Breast epithelium (tissue), 4 donors: ENCODE measurements around the gene DNAH10. TPM values are rescaled to one million over a fixed set of nuclear protein-coding genes. Genes with fewer than 3 reads are reported as not detected.

ENCODE experiments used
- DNase-seq, 2 donors: peaks; one replicate each; pipeline ENCODE4 v3.0.0-alpha.2; 2019; ENCODE audit warnings: low spot score in 2 of 2
- H3K27ac ChIP-seq, 2 donors: fragments of 200-600 bp; sonication (generic) in 1 of 2; one replicate each; pipeline ENCODE4 v1.5.1; 2016 to 2019; ENCODE audit warnings: mild to moderate bottlenecking in 1 of 2
- H3K27me3 ChIP-seq, 2 donors: fragments of 200-600 bp; sonication (generic) in 1 of 2; one replicate each; pipeline versions ENCODE4 v1.5.1 to v1.6.0; 2017 to 2019; ENCODE audit warnings: control low read depth in 1 of 2, mild to moderate bottlenecking in 1 of 2
- H3K36me3 ChIP-seq: fragments of 200-600 bp; one replicate; pipeline ENCODE4 v1.5.1; 2019
- H3K4me1 ChIP-seq, 2 donors: fragments of 200-600 bp; sonication (generic); one replicate each; pipeline ENCODE4 v1.5.1; 2016 to 2019; ENCODE audit warnings: control low read depth in 1 of 2
- H3K4me3 ChIP-seq, 3 donors: fragments of 200-600 bp; sonication (generic); 1 replicate in 2 of 3; 2 replicates in 1 of 3; pipeline ENCODE4 v1.5.1; 2016 to 2019; ENCODE audit warnings: mild to moderate bottlenecking in 3 of 3, moderate library complexity in 2 of 3
- H3K9me3 ChIP-seq, 2 donors: fragments of 200-600 bp; sonication (generic) in 1 of 2; one replicate each; pipeline ENCODE4 v1.5.1; 2016 to 2019; ENCODE audit warnings: control low read depth in 1 of 2
- CTCF ChIP-seq, 3 donors: fragments of 450-650 bp; IDR thresholded peaks; one replicate each; pipeline ENCODE4 v1.5.1; 2016 to 2017; ENCODE audit warnings: antibody characterized with exemption in 3 of 3, mild to moderate bottlenecking in 3 of 3, moderate library complexity in 3 of 3
- POLR2A ChIP-seq: fragments of 450-650 bp; IDR thresholded peaks from one replicate; pipeline ENCODE4 v1.6.1; 2016; ENCODE audit warnings: antibody characterized with exemption, mild to moderate bottlenecking, moderate library complexity
- POLR2AphosphoS5 ChIP-seq, 3 donors: sonication (generic); formaldehyde crosslinking; IDR thresholded peaks; one replicate each; pipeline ENCODE4 v1.6.1; 2017; ENCODE audit warnings: antibody characterized with exemption in 3 of 3
- intact Hi-C: fragments of 100-400 bp; cut with DNase I; formaldehyde crosslinking; loops from one replicate; pipeline ENCODE4 v1.15.1; 2023; ENCODE audit warnings: low total_unique reads
- total RNA-seq, 3 donors: library from RNA; depleted of rRNA; stranded (reverse); fragments of >200 nt; gene quantifications; one replicate each; pipeline ENCODE4 v1.1.0, GENCODE V29; 2016

DNAH10 gene
- total RNA-seq, 3 donors from 2014 or later, result under 0.01 to 0.44 (median 0.33) TPM

DNA sequence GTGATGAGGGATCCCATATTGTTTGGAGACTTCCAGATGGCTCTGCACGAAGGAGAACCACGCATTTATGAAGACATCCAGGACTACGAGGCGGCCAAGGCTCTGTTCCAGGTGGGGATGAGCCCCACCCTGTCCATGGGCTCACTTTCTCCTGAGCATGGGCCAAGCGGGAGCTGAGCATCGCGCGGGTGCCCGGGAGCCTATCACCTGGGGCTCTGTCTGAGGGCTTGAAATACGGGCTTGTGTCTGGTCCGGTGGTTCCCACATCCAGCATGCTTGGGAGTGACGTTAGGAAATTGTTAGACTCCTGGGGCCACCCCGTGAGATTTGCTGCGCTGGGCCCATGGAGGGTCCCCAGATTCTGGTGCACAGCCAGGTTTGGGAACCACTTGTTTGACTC is 117.6 kb downstream of the DNAH10 start:
- Histone ChIP-seq H3K9me3 (no peaks in the 10 kb centered on the region), H3K27me3 (no peaks in the 10 kb centered on the region), H3K4me3 (no peak overlapping the region), H3K4me1 (no peaks in the 10 kb centered on the region), H3K36me3 (no peaks in the 10 kb centered on the region), H3K27ac (no peak overlapping the region)
- intact Hi-C loops, result loop anchor here (1.0 to 5.0 kb wide), 2 partner anchors 25 to 358 kb away; no protein-coding TSS in a partner anchor
- TF ChIP-seq POLR2A (no peak), CTCF (IDR thresholded peaks at IDR 0.05) (no peak), POLR2AphosphoS5 (IDR thresholded peaks at IDR 0.05) (no peak)
- DNase-seq, result no peak

- no peak for DNase-seq
- no peak overlapping the region for H3K4me3 ChIP-seq
- peaks cover 0 to 6% of the 10 kb centered on the region in 2 donors for H3K27me3 ChIP-seq
- no peaks in the 10 kb centered on the region for H3K9me3 ChIP-seq
- H3K27ac ChIP-seq, result no peak overlapping the region
- intact Hi-C loops, result no loop called here
- no peak for TF ChIP-seq POLR2A
- no peak for TF ChIP-seq POLR2AphosphoS5 (IDR thresholded peaks at IDR 0.05)
- no peak for TF ChIP-seq CTCF (IDR thresholded peaks at IDR 0.05)
- H3K4me1 ChIP-seq, result no peaks in the 10 kb centered on the region
- no peaks in the 10 kb centered on the region for H3K36me3 ChIP-seq
Observed at GRCh38 chr12:123882161-123882705, 120.1 kb downstream of the DNAH10 start.

DNA sequence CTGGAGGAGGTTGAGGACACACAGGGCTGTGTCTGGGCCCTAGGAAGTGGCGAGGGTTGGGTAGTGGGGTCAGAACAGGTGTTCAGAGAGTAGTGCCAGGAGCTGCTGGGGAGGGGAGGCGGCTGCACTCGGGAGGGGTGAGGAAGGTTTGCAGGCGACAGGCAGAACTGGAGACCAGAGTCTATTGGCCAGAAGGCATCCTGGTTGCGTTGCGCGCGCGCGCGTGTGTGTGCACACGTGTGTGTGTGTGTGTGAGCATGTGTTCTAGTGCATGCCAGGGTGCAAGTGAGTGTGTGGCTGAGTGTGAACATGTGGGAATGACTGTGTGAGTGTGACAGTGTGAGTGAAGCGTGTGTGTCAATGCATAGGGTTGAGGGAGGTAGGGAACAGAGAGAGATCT is 124.2 kb downstream of the DNAH10 start:
- no peak for DNase-seq
- intact Hi-C loops, result no loop called here
- H3K27me3 ChIP-seq, result peaks cover 0 to 6% of the 10 kb centered on the region in 2 donors

DNA sequence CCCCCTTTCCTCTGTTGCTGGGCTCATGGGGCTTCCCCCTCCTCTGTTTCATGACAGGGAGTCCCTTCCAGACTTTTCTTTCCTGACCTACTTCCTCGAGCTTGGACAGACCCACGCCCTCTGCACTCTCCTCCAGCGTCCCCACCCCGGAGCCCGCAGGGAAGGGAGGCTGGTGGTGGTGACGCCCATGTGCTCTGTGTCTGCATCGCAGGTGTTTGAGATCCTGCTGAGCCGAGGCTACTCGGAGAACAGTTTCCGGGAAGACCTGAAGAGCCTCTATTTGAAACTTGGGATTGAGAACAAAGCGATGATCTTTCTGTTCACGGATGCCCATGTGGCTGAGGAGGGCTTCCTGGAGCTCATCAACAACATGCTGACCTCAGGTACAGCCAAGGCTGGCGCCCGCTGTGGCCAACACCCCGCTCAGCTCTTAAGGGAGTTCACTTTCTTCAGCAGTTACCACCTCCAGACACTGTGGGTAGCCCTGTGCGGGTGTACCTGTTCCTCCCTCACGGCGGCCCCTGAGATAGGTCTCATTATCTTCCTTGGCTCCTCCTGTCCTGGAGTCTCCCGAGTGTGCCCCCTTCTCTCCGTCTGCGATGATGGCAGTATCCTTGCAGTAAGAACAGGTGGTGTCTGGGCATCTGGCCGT is 125.0 kb downstream of the DNAH10 start:
- no peaks in the 10 kb centered on the region for H3K4me1 ChIP-seq
- no peak for DNase-seq
- H3K4me3 ChIP-seq, result no peak overlapping the region
- peaks cover 0 to 6% of the 10 kb centered on the region in 2 donors for H3K27me3 ChIP-seq
- no peak overlapping the region for H3K27ac ChIP-seq
- H3K36me3 ChIP-seq, result no peaks in the 10 kb centered on the region
- H3K9me3 ChIP-seq, result no peaks in the 10 kb centered on the region
- intact Hi-C loops, result no loop called here
- no peak for TF ChIP-seq POLR2AphosphoS5 (IDR thresholded peaks at IDR 0.05)
- TF ChIP-seq CTCF (IDR thresholded peaks at IDR 0.05), result no peak
- TF ChIP-seq POLR2A, result no peak

More for the DNA sequence above, 124.2 kb downstream of the DNAH10 start:
- Histone ChIP-seq H3K36me3 (no peaks in the 10 kb centered on the region), H3K4me3 (no peak overlapping the region), H3K27ac (no peak overlapping the region), H3K4me1 (no peaks in the 10 kb centered on the region), H3K9me3 (no peaks in the 10 kb centered on the region)
- no peak for TF ChIP-seq CTCF (IDR thresholded peaks at IDR 0.05)
- no peak for TF ChIP-seq POLR2AphosphoS5 (IDR thresholded peaks at IDR 0.05)
- TF ChIP-seq POLR2A, result no peak

DNA sequence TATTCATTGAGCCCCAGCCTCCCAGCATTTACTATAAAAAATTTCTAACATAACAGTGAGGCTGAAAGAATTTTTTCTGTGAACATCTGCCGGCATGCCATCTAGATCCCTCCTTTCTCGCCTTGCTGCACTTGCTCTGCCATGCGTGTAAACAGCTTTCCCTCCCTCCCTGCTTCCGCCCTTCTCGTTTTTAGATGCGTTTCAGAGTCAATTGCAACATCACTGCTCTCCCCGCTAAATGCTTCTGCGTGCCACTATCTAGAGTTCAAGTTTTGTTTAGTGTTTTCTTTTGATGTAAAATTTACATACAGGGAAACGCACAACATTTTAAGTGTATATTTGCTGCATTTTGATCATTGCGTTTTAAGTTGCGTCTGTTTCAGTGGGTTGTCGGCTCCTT is 126.9 kb downstream of the DNAH10 start:
- Histone ChIP-seq H3K27ac (no peak overlapping the region), H3K36me3 (no peaks in the 10 kb centered on the region), H3K4me1 (no peaks in the 10 kb centered on the region), H3K4me3 (no peak overlapping the region), H3K9me3 (no peaks in the 10 kb centered on the region), H3K27me3 (peaks cover 0 to 6% of the 10 kb centered on the region in 2 donors)
- no peak for DNase-seq
- TF ChIP-seq POLR2A (no peak), CTCF (IDR thresholded peaks at IDR 0.05) (no peak), POLR2AphosphoS5 (IDR thresholded peaks at IDR 0.05) (no peak)
- intact Hi-C loops, result no loop called here
